SK-N-MC (cell line): ENCODE measurements around the gene SUPT5H.
A peak's percentile ranks its signal among the peaks of the same experiment; 100 is the strongest.

ENCODE experiments used
- EZH2 ChIP-seq: fragments of 200-600 bp; sonication (generic); IDR thresholded peaks from one replicate; pipeline ENCODE4 v1.6.1; 2017; ENCODE audit warnings: antibody characterized with exemption
- POLR2AphosphoS5 ChIP-seq: IDR thresholded peaks from 2 replicates; pipeline ENCODE4 v1.6.1; 2012; ENCODE audit warnings: mild to moderate bottlenecking, low read depth, low read length, borderline replicate concordance

DNA sequence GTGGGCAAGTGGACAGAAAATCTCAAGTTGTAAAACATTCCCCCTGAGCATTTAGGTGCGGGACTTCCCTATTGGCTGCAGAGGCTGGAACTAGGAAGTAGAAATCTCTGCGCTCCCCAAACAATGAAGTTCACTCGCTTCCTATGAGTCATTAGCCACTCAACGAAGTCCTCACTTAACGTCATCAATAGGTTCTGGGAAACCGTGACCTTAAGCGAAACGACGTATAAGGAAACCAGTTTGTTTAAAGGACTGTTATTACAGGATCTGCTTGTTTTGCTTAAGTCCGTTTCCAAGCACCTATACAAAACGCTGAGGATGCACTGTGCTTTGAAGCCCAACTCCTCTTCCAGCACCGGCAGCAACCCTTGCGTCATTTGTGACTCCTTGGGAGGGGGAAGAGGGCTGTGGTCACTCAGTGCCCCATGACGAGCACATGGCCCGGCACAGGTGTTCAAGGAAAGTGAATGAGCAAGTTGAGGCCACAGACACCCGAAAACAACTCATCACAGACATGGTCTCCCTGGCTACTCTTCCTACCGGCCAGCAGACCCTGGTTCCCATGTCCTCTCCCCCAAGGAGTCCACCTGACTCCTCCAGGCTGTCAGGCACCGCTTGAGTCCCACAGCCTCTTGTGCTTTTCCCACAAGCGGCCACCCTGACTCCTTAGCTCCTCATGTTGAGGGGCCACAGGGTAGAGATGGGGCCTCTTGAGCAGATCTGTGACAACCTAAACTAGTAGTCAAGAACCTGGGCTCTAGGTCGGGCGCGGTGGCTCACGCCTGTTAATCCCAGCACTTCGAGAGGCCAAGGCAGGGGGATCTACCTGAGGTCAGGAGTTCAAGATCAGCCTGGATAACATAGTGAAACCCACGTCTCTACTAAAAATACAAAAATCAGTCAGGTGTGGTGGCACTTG lies 14.4 kb upstream of the SUPT5H start:
- TF ChIP-seq POLR2AphosphoS5 (peak; percentile 54; the same call in 1 of the 2 replicates), EZH2 (no peak)
